Uterus (tissue), 2 donors: ENCODE data around the gene ARHGAP15.

Source experiments
- CTCF ChIP-seq, 4 experiments: fragments of 200-600 bp in 2 of 4; fragments of 450-650 bp in 2 of 4; sonication (generic) in 2 of 4; IDR thresholded peaks; one replicate each; pipeline ENCODE4 v1.5.1; 2016 to 2019; ENCODE audit warnings: antibody characterized with exemption in 4 of 4, mild to moderate bottlenecking in 2 of 4, moderate library complexity in 1 of 4
- POLR2A ChIP-seq, 2 donors: fragments of 450-650 bp; IDR thresholded peaks; one replicate each; pipeline ENCODE4 v1.6.1; 2016; ENCODE audit warnings: antibody characterized with exemption in 2 of 2, mild to moderate bottlenecking in 1 of 2, moderate library complexity in 1 of 2

- TF ChIP-seq CTCF (IDR thresholded peaks at IDR 0.05) (no peak), POLR2A (IDR thresholded peaks at IDR 0.05) (no peak)
Observed at GRCh38 chr2:143394062-143394461, 264.8 kb downstream of the ARHGAP15 start.
